Neural progenitor cell (in vitro differentiated cells): ENCODE measurements around the gene SLC41A3. TPM values are rescaled to one million over a fixed set of nuclear protein-coding genes. Genes with fewer than 3 reads are reported as not detected.

Experiments
- DNase-seq: peaks from one replicate; pipeline ENCODE4 v3.0.0-alpha.2; 2016; ENCODE audit warnings: low spot score
- H2AFZ ChIP-seq: fragments of 200-600 bp; sonication (generic); replicated peaks from 2 replicates; pipeline ENCODE4 v1.6.1; 2016; ENCODE audit warnings: antibody characterized with exemption
- H3F3A ChIP-seq: fragments of 200-600 bp; sonication (generic); 2 replicates; pipeline ENCODE4 v1.6.1; 2016; ENCODE audit warnings: antibody characterized with exemption, low read depth
- H3K27ac ChIP-seq: fragments of 200-600 bp; sonication (generic); 2 replicates; pipeline ENCODE4 v1.5.1; 2016; ENCODE audit warnings: mild to moderate bottlenecking
- H3K27me3 ChIP-seq: fragments of 200-600 bp; sonication (generic); 2 replicates; pipeline ENCODE4 v1.6.1; 2016; ENCODE audit warnings: mild to moderate bottlenecking, moderate library complexity
- H3K36me3 ChIP-seq: fragments of 200-600 bp; sonication (generic); 2 replicates; pipeline ENCODE4 v1.5.1; 2016
- H3K4me1 ChIP-seq: fragments of 200-600 bp; sonication (generic); 2 replicates; pipeline ENCODE4 v1.6.1; 2016; ENCODE audit warnings: mixed run types
- H3K4me2 ChIP-seq: fragments of 200-600 bp; sonication (generic); 2 replicates; pipeline ENCODE4 v1.6.1; 2016
- H3K4me3 ChIP-seq: fragments of 200-600 bp; sonication (generic); 2 replicates; pipeline ENCODE4 v1.5.1; 2016
- H3K79me2 ChIP-seq: fragments of 200-600 bp; sonication (generic); 2 replicates; pipeline ENCODE4 v1.6.1; 2016; ENCODE audit warnings: low read depth
- H3K9ac ChIP-seq: fragments of 200-600 bp; sonication (generic); 2 replicates; pipeline ENCODE4 v1.6.1; 2016
- H3K9me3 ChIP-seq: fragments of 200-600 bp; sonication (generic); 2 replicates; pipeline ENCODE4 v1.5.1; 2016; ENCODE audit warnings: low read depth
- H4K20me1 ChIP-seq: fragments of 200-600 bp; sonication (generic); 2 replicates; pipeline ENCODE4 v1.6.1; 2016; ENCODE audit warnings: low read depth
- H3K27ac Mint-ChIP-seq: 3 replicates; pipeline ENCODE4 v1.8.0; 2021; ENCODE audit warnings: mixed read lengths
- H3K27me3 Mint-ChIP-seq: 2 replicates; pipeline ENCODE4 v1.8.0; 2022; ENCODE audit warnings: low read depth, mild to moderate bottlenecking, inconsistent platforms, moderate library complexity, mixed read lengths; ENCODE audit not compliant: insufficient read depth
- H3K36me3 Mint-ChIP-seq: 3 replicates; pipeline ENCODE4 v1.8.0; 2021; ENCODE audit warnings: mixed read lengths
- H3K4me1 Mint-ChIP-seq: 3 replicates; pipeline ENCODE4 v1.8.0; 2021; ENCODE audit warnings: mixed read lengths
- H3K4me3 Mint-ChIP-seq: 3 replicates; pipeline ENCODE4 v1.8.0; 2021; ENCODE audit warnings: mild to moderate bottlenecking, moderate library complexity, mixed read lengths
- H3K9me3 Mint-ChIP-seq: 3 replicates; pipeline ENCODE4 v1.8.0; 2020; ENCODE audit warnings: mixed read lengths
- CTCF ChIP-seq: fragments of 200-600 bp; sonication (generic); IDR thresholded peaks from 2 replicates; pipeline ENCODE4 v1.5.1; 2017; ENCODE audit warnings: antibody characterized with exemption, mild to moderate bottlenecking
- EZH2 ChIP-seq: fragments of 200-600 bp; sonication (generic); IDR thresholded peaks from 2 replicates; pipeline ENCODE4 v1.6.1; 2017; ENCODE audit warnings: antibody characterized with exemption, mild to moderate bottlenecking, moderate library complexity
- EZH2phosphoT487 ChIP-seq: fragments of 200-600 bp; sonication (generic); IDR thresholded peaks from 2 replicates; pipeline ENCODE4 v1.6.1; 2017; ENCODE audit warnings: antibody characterized with exemption
- total RNA-seq: library from RNA; depleted of rRNA; stranded (reverse); fragments of >200 nt; gene quantifications from 2 replicates; pipeline ENCODE4 v1.2.3, GENCODE V29; 2015; ENCODE audit warnings: low replicate concordance

The SLC41A3 gene
- total RNA-seq, 1 donor from 2014 or later: 24.9 TPM

DNA sequence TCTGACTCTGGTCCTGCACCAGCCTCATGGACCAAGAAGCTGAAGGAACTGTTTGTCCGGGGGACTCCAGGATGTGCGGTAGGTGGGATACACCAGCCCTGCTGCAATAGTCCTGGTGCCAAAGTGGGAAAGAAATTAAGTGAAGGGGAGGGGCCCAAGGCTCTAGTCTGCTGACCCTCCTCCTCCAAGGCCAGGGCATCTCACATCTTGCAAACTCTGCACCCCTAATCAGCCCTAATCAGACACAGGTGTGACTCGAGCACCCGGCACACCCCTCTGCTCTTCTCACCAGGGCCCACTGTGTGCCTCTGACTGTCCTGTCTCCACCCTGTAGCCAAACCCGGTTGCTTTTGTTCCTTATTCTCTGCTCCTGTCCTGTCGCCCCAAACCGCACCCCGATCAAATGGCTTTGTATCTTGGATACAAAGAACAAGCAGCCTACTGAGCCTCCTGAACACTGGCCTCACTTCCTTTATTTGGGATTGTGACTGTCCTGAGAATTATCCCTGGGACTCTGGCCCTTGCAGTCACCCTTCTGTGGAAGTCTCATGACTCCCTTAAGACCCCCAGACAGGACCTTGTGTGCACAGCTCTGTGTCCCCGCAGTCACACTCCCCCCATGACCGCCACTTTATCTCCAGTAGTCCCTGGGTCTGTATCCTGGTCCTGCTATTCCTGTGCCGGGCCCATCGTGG, 26.7 kb upstream of the SLC41A3 start:
- peaks cover 1% of the 10 kb centered on the region for H3K36me3 Mint-ChIP-seq
- peaks cover 23% of the 10 kb centered on the region for H3K27me3 Mint-ChIP-seq
- H4K20me1 ChIP-seq: no peaks in the 10 kb centered on the region
- H3K27ac Mint-ChIP-seq: no peak overlapping the region
- H3K9ac ChIP-seq: no peak overlapping the region
- no peak overlapping the region for H2AFZ ChIP-seq
- H3K27ac ChIP-seq: no peak overlapping the region
- no peaks in the 10 kb centered on the region for H3K9me3 Mint-ChIP-seq
- H3F3A ChIP-seq: no peaks in the 10 kb centered on the region
- no peak for DNase-seq
- TF ChIP-seq EZH2phosphoT487 (no peak), CTCF (no peak), EZH2 (no peak)
- H3K4me1 Mint-ChIP-seq: peaks cover 25% of the 10 kb centered on the region
- H3K4me3 ChIP-seq: no peak overlapping the region
- no peaks in the 10 kb centered on the region for H3K79me2 ChIP-seq
- H3K36me3 ChIP-seq: no peaks in the 10 kb centered on the region
- no peaks in the 10 kb centered on the region for H3K4me1 ChIP-seq
- no peaks in the 10 kb centered on the region for H3K27me3 ChIP-seq
- peak overlapping the region; percentile 5 for H3K4me3 Mint-ChIP-seq
- no peak overlapping the region for H3K4me2 ChIP-seq
- H3K9me3 ChIP-seq: no peaks in the 10 kb centered on the region

DNA sequence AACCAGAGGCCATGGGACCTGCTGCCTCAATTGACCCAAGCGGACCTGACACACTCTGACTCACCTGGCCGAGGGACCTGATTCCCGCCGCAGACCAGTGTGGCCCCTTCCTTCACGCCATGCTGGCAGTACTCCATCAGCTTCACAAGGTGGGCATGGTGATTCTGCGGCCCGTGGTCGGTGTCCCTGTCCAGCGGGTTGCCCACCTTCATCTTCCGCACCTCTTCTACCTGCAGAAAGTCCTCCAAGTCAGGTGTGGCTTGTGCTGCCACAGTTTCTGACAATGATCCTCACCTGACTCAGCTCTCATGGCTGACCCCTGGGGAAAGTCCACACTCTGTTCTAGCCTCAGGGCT, 25.9 kb upstream of the SLC41A3 start:
- H3K9ac ChIP-seq: no peak overlapping the region
- no peak for DNase-seq
- Mint-ChIP-seq H3K4me3 (no peak overlapping the region), H3K4me1 (peaks cover 25% of the 10 kb centered on the region), H3K9me3 (no peaks in the 10 kb centered on the region), H3K27ac (no peak overlapping the region), H3K36me3 (peaks cover 1% of the 10 kb centered on the region), H3K27me3 (peaks cover 25% of the 10 kb centered on the region)
- H3K4me1 ChIP-seq: no peaks in the 10 kb centered on the region
- H3K79me2 ChIP-seq: no peaks in the 10 kb centered on the region
- no peak for TF ChIP-seq EZH2phosphoT487
- no peak overlapping the region for H3K27ac ChIP-seq
- no peak overlapping the region for H3K4me2 ChIP-seq
- H3K27me3 ChIP-seq: no peaks in the 10 kb centered on the region
- no peaks in the 10 kb centered on the region for H3F3A ChIP-seq
- no peaks in the 10 kb centered on the region for H4K20me1 ChIP-seq
- H3K36me3 ChIP-seq: no peaks in the 10 kb centered on the region
- no peak overlapping the region for H3K4me3 ChIP-seq
- no peaks in the 10 kb centered on the region for H3K9me3 ChIP-seq
- no peak overlapping the region for H2AFZ ChIP-seq

GRCh38 chr3:126109146-126109879, 25.4 kb upstream of the SLC41A3 start:
- Histone ChIP-seq H3K4me3 (no peak overlapping the region), H3K36me3 (no peaks in the 10 kb centered on the region), H3K27me3 (no peaks in the 10 kb centered on the region), H3K4me1 (no peaks in the 10 kb centered on the region), H3K4me2 (no peak overlapping the region), H4K20me1 (no peaks in the 10 kb centered on the region), H3K9me3 (no peaks in the 10 kb centered on the region), H3K27ac (no peak overlapping the region), H3F3A (no peaks in the 10 kb centered on the region), H3K79me2 (no peaks in the 10 kb centered on the region), H3K9ac (no peak overlapping the region), H2AFZ (no peak overlapping the region)
- H3K36me3 Mint-ChIP-seq: peaks cover 1% of the 10 kb centered on the region
- TF ChIP-seq CTCF (no peak), EZH2phosphoT487 (no peak), EZH2 (no peak)
- H3K9me3 Mint-ChIP-seq: no peaks in the 10 kb centered on the region
- peaks cover 25% of the 10 kb centered on the region for H3K4me1 Mint-ChIP-seq
- peak overlapping the region; percentile 37 for H3K27ac Mint-ChIP-seq
- no peak overlapping the region for H3K4me3 Mint-ChIP-seq
- peaks cover 25% of the 10 kb centered on the region for H3K27me3 Mint-ChIP-seq
- no peak for DNase-seq

GRCh38 chr3:126108676-126109050, 24.7 kb upstream of the SLC41A3 start:
- peaks cover 25% of the 10 kb centered on the region for H3K4me1 Mint-ChIP-seq
- TF ChIP-seq EZH2 (no peak), EZH2phosphoT487 (no peak), CTCF (no peak)

More at GRCh38 chr3:126108676-126109050, 24.7 kb upstream of the SLC41A3 start:
- no peaks in the 10 kb centered on the region for H3F3A ChIP-seq
- Mint-ChIP-seq H3K27ac (peak overlapping the region; percentile 81), H3K4me3 (peak overlapping the region; percentile 57), H3K27me3 (peaks cover 25% of the 10 kb centered on the region), H3K36me3 (peaks cover 1% of the 10 kb centered on the region), H3K9me3 (no peaks in the 10 kb centered on the region)
- H3K9me3 ChIP-seq: no peaks in the 10 kb centered on the region
- no peak overlapping the region for H3K4me3 ChIP-seq
- DNase-seq: no peak
- H3K79me2 ChIP-seq: no peaks in the 10 kb centered on the region
- no peak overlapping the region for H3K27ac ChIP-seq
- H3K36me3 ChIP-seq: no peaks in the 10 kb centered on the region
- no peaks in the 10 kb centered on the region for H3K27me3 ChIP-seq
- no peak overlapping the region for H3K9ac ChIP-seq
- H3K4me2 ChIP-seq: no peak overlapping the region
- no peaks in the 10 kb centered on the region for H4K20me1 ChIP-seq
- no peak overlapping the region for H2AFZ ChIP-seq
- H3K4me1 ChIP-seq: no peaks in the 10 kb centered on the region
